Measurements from ENCODE around the gene NTN3. TPM values are rescaled to one million over a fixed set of nuclear protein-coding genes. Genes with fewer than 3 reads are reported as not detected.

Gene NTN3
- total RNA-seq, 2 experiments from 2014 or later, result not detected

GRCh38 chr16:2513405-2514332 lies 42.6 kb downstream of the NTN3 start, which contains the start of gene ATP6V0C:
Gene ATP6V0C, plus strand, starts transcription at chr16:2513952. Its CDS starts 152 bp downstream, at chr16:2514104.
- peaks cover 60% of the 10 kb centered on the region for H3K4me1 Mint-ChIP-seq (ENCODE audit: low read depth)
- H3K4me3 Mint-ChIP-seq, result peak within 1 kb of the TSS; percentile 95

GRCh38 chr16:2514333-2515179 lies 43.5 kb downstream of the NTN3 start:
- Mint-ChIP-seq H3K4me3 (peak overlapping the region; percentile 95), H3K4me1 (ENCODE audit: low read depth) (peaks cover 66% of the 10 kb centered on the region), H3K9me3 (no peaks in the 10 kb centered on the region), H3K27me3 (no peaks in the 10 kb centered on the region), H3K27ac (peak overlapping the region; percentile 100), H3K36me3 (ENCODE audit: low read depth) (peaks cover 58% of the 10 kb centered on the region)
- Histone ChIP-seq H3K27me3 (ENCODE audit: control insufficient read depth in 1 of 2, insufficient read depth in 2 of 2, low read length in 2 of 2) (no peaks in the 10 kb centered on the region), H3K4me1 (ENCODE audit: insufficient read depth, low read length) (peaks cover 62% of the 10 kb centered on the region), H3K27ac (ENCODE audit: low read depth in 1 of 2, low read length in 2 of 2) (peak overlapping the region; percentile 91 to 96), H3K4me3 (ENCODE audit: low read length) (peak overlapping the region; percentile 71), H3K36me3 (ENCODE audit: insufficient read depth, low read length) (peaks cover 15% of the 10 kb centered on the region), H3K9me3 (ENCODE audit: control insufficient read depth in 1 of 2, insufficient read depth in 1 of 2, low read length in 2 of 2) (no peaks in the 10 kb centered on the region)
- ChIA-PET CTCF (no interaction called here), POLR2A (interaction anchor here (0.7 to 4.4 kb wide), 11 partner anchors 14 to 359 kb away, joined by 3 to 66 read pairs (median 7); partner anchors contain the start of genes CEMP1, ECI1, KCTD5 and PDPK1)
- intact Hi-C loops (cut with DNase I, micrococcal nuclease), result loop anchor here (2.0 kb wide), 2 partner anchors 16 to 18 kb away; partner anchors contain the start of gene CEMP1 (in 1 of the 2)
- peak; percentile 3 for ATAC-seq (ENCODE audit: poor library complexity)
- DNase-seq, result peak in 4 of 14 experiments; percentile 18 to 67 (median 48)
- no peak for TF ChIP-seq CTCF (IDR thresholded peaks at IDR 0.05)

More at GRCh38 chr16:2513405-2514332, 42.6 kb downstream of the NTN3 start, which contains the start of gene ATP6V0C:
- intact Hi-C loops (cut with DNase I, micrococcal nuclease), result loop anchor here (2.0 kb wide), 2 partner anchors 17 to 19 kb away; partner anchors contain the start of gene CEMP1 (in 1 of the 2)
- H3K27ac Mint-ChIP-seq, result peak within 1 kb of the TSS; percentile 100
- POLR2A ChIA-PET, result interaction anchor here (0.6 to 4.4 kb wide), 14 partner anchors 12 to 731 kb away, joined by 3 to 66 read pairs (median 4); partner anchors contain the start of genes CEMP1, ECI1, NUBP2 and PDPK1
- Histone ChIP-seq H3K27ac (ENCODE audit: low read depth in 1 of 2, low read length in 2 of 2) (peak within 1 kb of the TSS; percentile 91 to 96), H3K27me3 (ENCODE audit: control insufficient read depth in 1 of 2, insufficient read depth in 2 of 2, low read length in 2 of 2) (no peaks in the 10 kb centered on the region), H3K4me3 (ENCODE audit: low read length) (peak within 1 kb of the TSS; percentile 71), H3K4me1 (ENCODE audit: insufficient read depth, low read length) (peaks cover 53% of the 10 kb centered on the region), H3K9me3 (ENCODE audit: control insufficient read depth in 1 of 2, insufficient read depth in 1 of 2, low read length in 2 of 2) (no peaks in the 10 kb centered on the region), H3K36me3 (ENCODE audit: insufficient read depth, low read length) (peaks cover 6% of the 10 kb centered on the region)
- CTCF ChIA-PET, result interaction anchor here (1.0 kb wide), 1 partner anchor 173 kb away, joined by 3 read pairs; the partner anchor contains the start of gene ABCA3
- DNase-seq (peak; percentile 84 to 96 (median 90)), ATAC-seq (ENCODE audit: poor library complexity) (peak; percentile 88)
- no peaks in the 10 kb centered on the region for H3K9me3 Mint-ChIP-seq
- H3K36me3 Mint-ChIP-seq (ENCODE audit: low read depth), result peaks cover 52% of the 10 kb centered on the region
- no peaks in the 10 kb centered on the region for H3K27me3 Mint-ChIP-seq
- TF ChIP-seq CTCF (IDR thresholded peaks at IDR 0.05), result no peak

All from CD4-positive, alpha-beta T cell (primary cell).